Nasal cavity respiratory epithelium epithelial cell of viscerocranial mucosa (primary cell): Measurements from ENCODE around the gene AHR. TPM values are rescaled to one million over a fixed set of nuclear protein-coding genes. Genes with fewer than 3 reads are reported as not detected.

Experiments used
- total RNA-seq: library from RNA; depleted of rRNA; stranded (reverse); fragments of >200 nt; gene quantifications from 2 replicates; pipeline ENCODE4 v1.2.3, GENCODE V29; 2014

The AHR gene
- total RNA-seq: 138 and 303 TPM in 2 replicates

DNA sequence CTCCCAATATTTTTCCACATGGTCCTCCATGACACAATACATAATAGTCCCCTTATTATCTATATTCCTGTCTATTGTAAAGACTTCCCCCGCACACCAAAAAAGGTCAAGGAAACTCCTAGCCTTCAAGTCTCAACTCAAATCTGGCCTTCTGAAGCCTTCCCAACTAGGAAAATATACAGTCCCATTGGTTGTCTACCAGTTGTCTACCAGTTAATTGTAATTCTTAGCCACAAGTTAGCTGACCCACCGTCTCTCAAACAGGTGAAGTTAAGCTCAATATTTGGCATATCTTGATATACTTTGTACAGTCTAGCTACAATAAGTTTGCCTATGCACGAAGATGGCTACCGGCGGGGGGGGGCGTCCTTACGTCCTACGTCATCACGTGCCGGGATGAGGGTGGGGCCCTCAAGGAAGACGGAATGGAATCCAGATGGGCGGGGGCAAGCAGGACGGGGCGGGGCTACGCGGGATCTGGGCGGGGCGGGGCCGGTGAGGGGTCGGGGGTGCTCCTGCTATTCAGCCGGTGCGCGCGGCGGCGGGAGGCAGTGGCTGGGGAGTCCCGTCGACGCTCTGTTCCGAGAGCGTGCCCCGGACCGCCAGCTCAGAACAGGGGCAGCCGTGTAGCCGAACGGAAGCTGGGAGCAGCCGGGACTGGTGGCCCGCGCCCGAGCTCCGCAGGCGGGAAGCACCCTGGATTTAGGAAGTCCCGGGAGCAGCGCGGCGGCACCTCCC, at the start of gene AHR:
Gene AHR (plus strand): TSS at position 551 of the 738 bp plus-strand sequence. CDS start 613 bp downstream, outside the sequence.

